Medulla oblongata (tissue), 1 donor: ENCODE results near the gene FBXO39.
"Not testable (repeated sequence)": the region's sequence is repeated elsewhere in the genome, so short reads cannot be mapped to it uniquely, and the experiment has no call there.

ENCODE experiments used
- DNase-seq: peaks from one replicate; pipeline ENCODE4 v3.0.0-alpha.2; 2015; ENCODE audit errors: extremely low spot score

FBXO39 gene

GRCh38 chr17:6775871-6776405, at the start of gene FBXO39:
FBXO39 (plus strand) TSS chr17:6776215; CDS start chr17:6779869, 3,654 bp downstream.
- no peak for DNase-seq

GRCh38 chr17:6729531-6729930, 46.5 kb upstream of the FBXO39 start:
- no peak for DNase-seq

GRCh38 chr17:6746665-6747064, 29.4 kb upstream of the FBXO39 start:
- not testable (repeated sequence) for DNase-seq

- DNase-seq, result no peak
These were observed 27.4 kb upstream of the FBXO39 start for GRCh38 chr17:6748617-6749016.

- DNase-seq, result no peak
These were observed 26.5 kb upstream of the FBXO39 start for GRCh38 chr17:6749519-6749918.

GRCh38 chr17:6752068-6752909, 23.7 kb upstream of the FBXO39 start:
- DNase-seq, result peak; percentile 63

- DNase-seq, result peak; percentile 33
These were observed 23.0 kb upstream of the FBXO39 start for GRCh38 chr17:6753006-6753445.

- no peak for DNase-seq
These were observed 22.5 kb upstream of the FBXO39 start for GRCh38 chr17:6753546-6753945.

- DNase-seq, result no peak
These were observed 20.7 kb upstream of the FBXO39 start for GRCh38 chr17:6755281-6755680.

GRCh38 chr17:6755731-6756184, 20.3 kb upstream of the FBXO39 start, which contains the start of gene XAF1:
XAF1 (plus strand) TSS chr17:6756046; CDS start chr17:6756079, 33 bp downstream.
- DNase-seq, result peak; percentile 72

GRCh38 chr17:6756425-6757031, 19.5 kb upstream of the FBXO39 start:
- DNase-seq, result no peak

- DNase-seq, result no peak
These were observed 18.3 kb upstream of the FBXO39 start for GRCh38 chr17:6757747-6758146.

- no peak for DNase-seq
These were observed 14.2 kb upstream of the FBXO39 start for GRCh38 chr17:6761779-6762178.

GRCh38 chr17:6768447-6768846, 7.6 kb upstream of the FBXO39 start:
- no peak for DNase-seq

- no peak for DNase-seq
These were observed 4.0 kb upstream of the FBXO39 start for GRCh38 chr17:6772016-6772415.

GRCh38 chr17:6774906-6775305, 1.1 kb upstream of the FBXO39 start:
- DNase-seq, result not testable (repeated sequence)

- no peak for DNase-seq
These were observed 3.4 kb downstream of the FBXO39 start for GRCh38 chr17:6779411-6779810.

- no peak for DNase-seq
These were observed 4.0 kb downstream of the FBXO39 start for GRCh38 chr17:6780001-6780400.

GRCh38 chr17:6780886-6781285, 4.9 kb downstream of the FBXO39 start:
- DNase-seq, result no peak

GRCh38 chr17:6782244-6782643, 6.2 kb downstream of the FBXO39 start:
- DNase-seq, result no peak

- DNase-seq, result no peak
These were observed 10.6 kb downstream of the FBXO39 start for GRCh38 chr17:6786618-6787017.

GRCh38 chr17:6787081-6787693, 11.2 kb downstream of the FBXO39 start:
- DNase-seq, result no peak
